ENCODE data around the gene BPIFB6.

BPIFB6 gene

DNA sequence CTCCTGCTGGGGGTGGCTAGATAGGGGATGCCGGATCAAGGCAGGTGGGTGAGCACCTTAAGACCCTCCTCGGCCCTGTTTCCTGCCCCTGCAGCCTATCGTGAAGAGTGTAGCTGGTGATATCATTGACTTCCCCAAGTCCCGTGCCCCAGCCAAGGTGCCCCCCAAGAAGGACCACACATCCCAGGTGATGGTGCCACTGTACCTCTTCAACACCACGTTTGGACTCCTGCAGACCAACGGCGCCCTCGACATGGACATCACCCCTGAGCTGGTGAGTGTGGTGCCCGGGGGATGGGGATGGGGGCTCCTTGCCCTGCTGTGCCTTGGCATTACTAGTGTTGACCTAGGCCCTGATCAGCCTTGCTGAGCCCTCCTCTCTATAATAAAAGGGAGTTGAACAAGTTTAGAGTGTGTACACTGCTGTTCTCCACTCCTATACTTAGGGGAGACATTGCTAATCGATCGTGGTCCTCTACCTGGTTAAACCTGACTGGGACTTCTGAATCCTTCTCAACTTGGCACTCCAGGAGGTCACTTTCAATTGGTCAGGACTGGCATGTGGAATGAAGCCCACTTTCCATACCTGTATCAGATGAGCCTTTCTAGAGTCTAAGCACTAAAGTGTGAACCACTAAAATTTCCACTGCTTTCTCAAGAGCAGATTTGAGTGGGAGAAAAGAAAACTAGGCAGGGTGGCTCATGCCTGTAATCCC lies 33.3 kb downstream of the BPIFB6 start:
- no peak for DNase-seq (ENCODE audit: low spot score)

DNA sequence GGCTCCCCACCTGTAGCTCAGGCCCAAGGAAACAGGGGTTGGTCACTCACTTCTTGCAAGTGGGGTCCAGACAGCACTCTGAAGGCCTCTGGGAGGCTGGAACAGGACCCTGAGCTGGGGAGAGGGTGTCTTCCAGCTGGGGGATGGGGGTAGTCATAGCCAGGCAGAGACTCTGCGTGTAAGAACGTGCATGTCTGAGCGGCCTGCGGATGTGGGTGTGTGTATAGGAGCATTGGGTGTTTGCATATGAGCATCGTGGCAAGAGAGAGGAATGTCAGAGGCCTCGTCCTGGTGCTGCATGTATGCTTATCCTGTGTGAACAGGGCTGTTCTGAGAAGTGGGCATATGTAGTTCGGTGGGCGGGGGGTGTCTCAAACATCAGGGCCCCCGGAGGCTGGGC lies 34.3 kb downstream of the BPIFB6 start:
- DNase-seq (ENCODE audit: low spot score): no peak

DNA sequence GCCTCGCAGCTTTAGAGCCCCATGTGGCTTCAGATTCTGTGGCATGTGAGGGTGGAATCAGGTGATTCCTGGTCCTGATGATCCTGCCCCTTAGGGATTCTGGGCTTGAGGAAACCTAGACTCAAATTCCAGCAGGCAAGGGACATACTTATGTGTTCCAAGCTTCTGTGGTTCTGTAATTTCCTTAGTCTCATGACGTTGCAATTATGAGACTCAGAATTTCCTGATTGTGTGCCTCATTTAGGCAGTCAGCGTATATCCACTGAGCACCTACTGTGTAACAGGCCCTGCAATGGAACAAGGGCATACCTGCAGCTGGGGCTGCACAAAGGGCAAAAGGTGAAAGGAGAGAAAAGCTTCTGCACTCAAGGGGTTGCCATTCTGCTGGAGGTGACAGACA lies 36.4 kb downstream of the BPIFB6 start:
- DNase-seq (ENCODE audit: low spot score): no peak

DNA sequence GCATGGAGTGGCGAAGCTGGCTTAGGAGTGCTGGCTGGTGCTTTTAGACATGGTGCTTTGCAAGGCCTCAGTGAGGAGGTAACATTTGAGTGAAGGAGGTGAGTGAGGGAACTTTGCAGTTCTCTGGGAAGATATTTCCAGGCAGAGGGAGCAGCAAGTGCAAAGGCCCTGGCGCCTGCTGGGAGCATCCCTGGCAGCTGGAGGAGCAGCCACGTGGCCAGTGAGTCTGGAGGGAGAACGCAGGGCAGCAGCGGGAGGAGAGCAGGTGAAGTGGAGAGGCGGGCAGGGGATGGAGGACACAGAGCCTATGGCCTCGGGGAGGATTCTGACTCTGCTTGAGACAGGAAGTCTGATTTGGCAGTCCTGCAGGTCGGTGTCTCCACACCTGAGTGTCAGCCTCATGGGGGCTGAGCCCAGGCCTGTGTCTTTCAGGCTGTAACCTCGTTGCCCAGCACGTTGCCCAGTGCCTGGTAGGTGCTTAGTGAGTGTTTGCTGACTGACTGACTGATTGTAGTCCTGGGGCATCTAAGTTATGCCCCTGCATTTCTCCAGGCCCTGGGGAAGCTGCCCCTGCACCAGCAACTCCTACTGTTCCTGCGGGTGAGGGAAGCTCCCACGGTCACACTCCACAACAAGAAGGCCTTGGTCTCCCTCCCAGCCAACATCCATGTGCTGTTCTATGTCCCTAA lies 36.9 kb downstream of the BPIFB6 start:
- DNase-seq (ENCODE audit: low spot score): no peak

DNA sequence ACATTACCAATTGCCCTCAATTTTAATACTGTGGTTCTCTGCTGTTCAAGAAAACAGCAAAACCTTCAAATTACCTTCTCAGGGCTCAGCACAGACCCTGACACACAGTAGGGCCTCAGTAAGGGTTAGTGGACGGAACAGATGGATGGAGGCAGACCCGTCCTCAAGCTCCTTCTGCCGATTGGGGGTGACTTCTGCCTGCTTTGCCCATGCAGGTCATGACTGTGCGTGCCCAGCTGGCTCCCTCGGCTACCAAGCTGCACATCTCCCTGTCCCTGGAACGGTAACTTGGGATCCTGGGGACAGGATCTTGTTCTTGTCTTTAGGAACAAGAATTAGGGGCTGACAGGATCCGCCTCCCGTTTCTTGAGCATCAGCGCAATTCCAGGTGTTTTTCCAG lies 38.2 kb downstream of the BPIFB6 start:
- DNase-seq (ENCODE audit: low spot score): no peak

DNA sequence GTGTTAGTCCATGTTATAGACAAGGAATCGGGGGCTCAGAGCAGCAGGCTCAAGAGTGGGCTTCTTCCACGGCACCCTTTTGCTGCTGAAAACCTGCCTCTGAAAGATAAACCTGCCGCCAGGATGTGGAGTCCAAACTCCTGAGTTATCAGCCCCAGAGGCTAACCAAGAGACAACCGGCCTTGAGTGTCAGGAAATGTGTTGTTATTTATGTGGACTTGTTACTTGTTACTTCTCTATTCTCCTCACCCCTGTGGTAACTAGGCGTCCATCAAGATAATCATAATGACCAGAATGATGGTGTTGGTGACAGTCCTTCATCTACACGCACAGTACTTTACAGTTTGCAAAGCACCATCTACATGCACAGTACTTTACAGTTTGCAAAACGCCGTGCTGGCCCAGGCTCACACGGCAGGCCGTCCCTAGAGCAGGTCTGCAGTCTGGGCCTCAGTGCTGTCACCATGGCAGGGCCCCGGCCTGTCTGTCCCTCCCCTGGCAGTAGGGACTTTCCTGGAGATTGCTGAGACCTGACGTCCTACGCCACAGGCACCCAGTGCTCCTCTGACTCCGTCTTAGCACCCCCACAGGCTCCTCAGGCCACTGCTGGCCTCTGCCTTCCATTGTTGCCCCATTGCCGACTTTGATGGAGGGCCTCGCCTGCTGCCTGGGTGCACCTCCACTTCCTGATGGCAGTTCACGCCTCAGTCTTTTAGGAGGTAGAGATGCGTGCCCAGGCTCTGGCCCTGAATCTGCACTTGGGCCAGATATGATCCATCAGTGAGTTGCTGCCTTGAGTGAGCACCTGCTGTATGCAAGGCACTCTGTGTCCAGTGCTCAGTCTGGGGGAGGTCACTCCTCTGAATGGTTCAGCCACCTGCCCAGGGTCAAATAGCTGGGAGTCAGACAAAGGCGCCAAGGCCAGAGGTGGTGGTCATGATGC lies 38.9 kb downstream of the BPIFB6 start:
- DNase-seq (ENCODE audit: low spot score): no peak

DNA sequence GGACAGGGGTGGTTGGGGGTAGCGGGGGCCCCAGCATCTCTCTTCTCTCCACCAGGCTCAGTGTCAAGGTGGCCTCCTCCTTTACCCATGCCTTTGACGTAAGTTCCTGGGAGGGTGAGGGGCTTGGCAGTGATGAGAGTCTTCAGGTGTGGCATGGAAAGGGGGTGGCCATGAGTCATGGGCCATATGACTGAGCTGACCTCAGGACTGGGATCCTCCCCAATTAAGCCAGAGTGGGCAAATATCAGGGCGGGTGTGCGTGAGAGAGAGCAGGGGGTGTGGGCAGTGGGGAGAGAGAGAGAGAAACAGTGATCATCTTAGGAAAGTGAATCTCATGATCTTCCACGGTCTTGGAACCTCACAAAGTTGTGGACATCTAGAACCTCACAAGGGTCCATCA lies 39.8 kb downstream of the BPIFB6 start:
- DNase-seq (ENCODE audit: low spot score): peak; percentile 4

DNA sequence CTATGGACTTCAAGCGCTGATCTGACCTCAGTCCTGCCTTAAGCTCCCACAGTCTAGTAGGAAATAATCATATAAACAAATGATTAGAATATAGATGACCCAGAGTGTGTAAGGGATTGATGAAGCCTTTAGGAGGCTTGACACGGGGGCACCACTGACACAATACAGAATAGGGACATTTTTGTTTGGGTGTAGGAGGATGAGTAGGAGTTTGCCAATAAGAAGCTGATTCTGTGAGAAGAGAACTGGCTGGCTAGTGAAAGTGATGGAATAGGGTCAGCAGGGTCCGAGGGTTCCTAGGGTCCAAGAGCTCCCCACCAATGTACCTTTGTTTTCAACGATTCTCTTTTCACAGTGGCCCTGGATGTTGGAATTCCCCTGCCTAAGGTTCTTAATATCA lies 40.9 kb downstream of the BPIFB6 start:
- no peak for DNase-seq (ENCODE audit: low spot score)

DNA sequence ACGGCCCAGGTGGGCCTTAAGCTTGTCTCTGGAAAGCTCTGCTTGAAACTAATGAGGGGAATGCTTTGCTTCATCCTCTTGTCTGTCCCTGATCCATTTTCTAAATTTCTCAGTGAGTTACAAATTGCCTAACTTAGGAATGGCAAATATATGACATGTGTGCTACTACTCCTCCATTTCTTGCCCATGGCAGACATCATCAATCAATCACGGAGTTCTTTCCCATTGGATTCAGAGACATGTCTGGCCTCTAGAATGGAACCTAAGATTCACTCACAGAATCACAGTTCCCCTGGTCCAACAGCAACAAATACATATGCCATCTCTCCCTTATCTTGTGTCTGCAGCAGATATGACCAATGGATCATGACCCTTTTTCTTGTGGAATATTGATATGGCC lies 41.4 kb downstream of the BPIFB6 start:
- DNase-seq (ENCODE audit: low spot score): no peak

DNA sequence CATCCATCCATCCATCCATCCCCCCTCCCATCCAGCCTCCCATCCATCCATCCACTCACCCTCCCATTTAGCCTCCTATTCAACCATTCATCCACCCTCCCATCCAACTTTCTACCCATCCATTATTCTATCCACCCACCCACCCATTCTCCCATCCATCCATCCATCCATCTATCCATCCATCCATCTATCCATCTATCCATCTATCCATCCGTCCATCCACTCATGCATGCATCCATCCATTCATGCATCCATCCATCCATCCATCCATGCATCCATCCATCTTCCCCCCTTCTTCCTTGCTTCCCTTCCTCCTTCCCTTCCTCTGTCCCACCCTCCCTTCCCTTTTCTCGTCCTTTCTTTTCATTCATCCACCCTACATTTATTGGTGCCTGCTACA lies 43.2 kb downstream of the BPIFB6 start:
- DNase-seq (ENCODE audit: low spot score): no peak

DNA sequence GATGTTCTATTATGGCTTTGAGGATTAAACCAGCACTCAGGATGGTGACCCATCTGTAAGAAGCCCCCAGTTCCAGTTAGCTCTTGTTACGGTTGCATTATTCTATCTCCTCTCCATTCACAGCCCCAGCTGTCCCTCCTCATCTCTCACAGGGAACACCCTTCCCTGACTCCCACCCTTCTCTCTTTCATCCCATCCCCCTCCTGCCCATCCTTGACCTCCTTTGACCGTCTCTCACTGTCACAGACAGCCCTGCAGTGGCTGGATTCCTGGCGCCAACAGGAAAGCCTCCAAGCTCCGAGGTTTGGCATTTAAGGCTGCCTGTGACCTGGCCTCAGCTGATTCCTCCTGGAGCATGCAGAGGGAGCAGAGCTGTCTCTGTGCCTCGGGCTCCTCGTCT lies 43.8 kb downstream of the BPIFB6 start:
- no peak for DNase-seq (ENCODE audit: low spot score)

DNA sequence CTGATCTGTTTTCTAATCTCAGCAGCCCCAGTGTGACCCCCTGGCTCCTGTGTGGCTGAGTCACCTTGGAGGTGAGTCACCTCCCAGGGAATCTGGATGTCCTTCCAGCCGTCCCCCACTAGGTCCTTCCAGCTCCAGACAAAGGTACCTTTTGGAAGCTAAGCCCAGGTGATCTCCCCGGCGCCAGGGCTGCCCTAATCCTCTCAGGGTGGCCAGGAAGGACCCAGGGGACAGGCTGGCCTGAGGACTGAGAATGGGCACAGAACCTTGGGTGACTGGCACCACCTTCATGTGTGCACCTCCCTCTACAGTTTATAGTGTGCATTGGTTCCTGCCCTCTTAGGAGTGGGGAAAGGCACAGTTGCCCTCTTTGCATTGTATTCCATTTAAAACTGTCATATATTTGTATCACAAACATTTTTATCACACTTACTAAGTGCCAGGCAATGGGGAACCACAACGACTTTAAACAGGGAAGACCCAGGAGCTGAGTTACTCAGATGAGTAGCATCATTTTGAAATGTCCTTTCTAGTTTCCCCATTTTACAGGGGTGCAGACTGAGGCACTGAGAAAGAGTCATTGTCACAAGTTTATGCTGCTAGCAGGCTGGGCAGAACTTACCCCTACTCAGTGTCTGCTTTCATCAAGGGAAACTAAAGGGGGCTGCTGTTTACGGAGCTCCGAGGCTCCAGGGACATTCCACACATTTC lies 45.4 kb downstream of the BPIFB6 start:
- no peak for DNase-seq (ENCODE audit: low spot score)

DNA sequence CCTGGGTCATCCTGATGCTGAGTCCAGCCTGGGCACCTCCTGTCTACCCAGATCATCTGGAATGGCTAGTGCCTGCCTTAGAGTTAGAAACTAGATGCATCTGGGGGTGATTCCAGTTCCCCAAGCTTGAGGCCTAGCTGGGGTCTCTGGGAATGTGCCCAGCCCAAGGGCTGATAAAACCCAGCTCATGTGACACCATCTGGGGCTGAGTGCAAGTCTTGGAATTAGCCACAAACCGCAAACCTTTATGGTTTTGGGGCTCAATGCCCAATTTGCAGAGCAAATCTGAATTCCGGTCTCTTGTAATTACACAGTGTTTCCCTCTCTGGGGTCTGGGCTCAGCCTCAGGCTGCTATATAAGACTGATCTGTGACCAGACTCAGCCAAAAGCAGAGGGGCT lies 47.8 kb downstream of the BPIFB6 start, which contains the start of gene BPIFB4:
BPIFB4 (plus strand) TSS at position 385 of the 400 bp plus-strand sequence. CDS start 1,884 bp downstream, outside the sequence.
- no peak for DNase-seq (ENCODE audit: low spot score)

DNA sequence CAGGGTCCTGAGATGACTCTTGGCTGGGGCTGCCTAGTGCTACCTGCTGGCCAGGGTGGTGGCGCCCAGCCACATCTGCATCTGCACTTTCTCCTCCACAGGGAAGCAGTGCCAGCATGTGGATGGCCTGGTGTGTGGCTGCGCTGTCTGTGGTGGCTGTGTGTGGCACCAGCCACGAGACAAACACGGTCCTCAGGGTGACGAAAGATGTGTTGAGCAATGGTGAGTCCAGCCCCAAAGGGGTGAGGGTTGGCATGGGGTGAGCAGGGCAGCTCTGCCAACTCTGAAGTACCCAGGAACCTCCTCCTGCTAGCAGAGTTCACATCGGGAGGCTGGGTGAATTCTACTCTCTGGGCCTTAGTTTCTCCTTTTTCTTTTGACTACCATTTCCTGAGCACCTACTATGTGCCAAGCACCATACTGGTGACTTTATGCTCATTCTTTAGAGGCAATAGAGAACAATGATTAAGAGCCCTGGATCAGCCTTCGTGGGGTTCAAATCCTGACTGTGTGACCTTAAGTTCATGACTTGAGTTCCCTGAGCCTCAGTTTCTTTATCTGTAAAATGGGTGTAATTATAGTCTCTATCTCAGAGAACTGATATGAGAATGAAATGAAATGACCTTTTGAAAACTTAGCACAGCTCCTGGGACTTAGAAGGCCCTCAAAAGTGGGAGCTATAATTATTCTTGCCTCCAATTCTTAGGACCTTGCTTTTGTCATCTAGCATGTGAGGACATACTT lies 50.1 kb downstream of the BPIFB6 start:
- no peak for DNase-seq (ENCODE audit: low spot score)

DNA sequence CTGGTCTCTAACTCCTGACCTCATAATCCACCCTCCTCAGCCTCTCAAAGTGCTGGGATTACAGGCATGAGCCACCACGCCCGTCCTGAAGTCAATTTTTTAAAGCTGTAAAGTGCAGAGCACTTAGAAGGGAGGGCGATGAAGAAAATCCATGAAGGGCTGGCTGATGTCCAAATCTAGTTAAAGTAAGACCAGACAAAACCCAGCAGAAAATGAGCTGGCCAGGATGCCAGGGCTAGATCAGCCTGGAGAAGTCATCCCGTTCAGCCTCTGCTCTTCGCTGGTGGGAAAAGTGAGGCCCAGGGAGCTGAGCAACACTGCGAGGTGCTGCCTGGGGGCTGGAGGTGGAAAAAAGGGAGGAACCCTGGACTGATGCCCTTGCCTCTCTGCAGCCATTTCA lies 51.1 kb downstream of the BPIFB6 start:
- DNase-seq (ENCODE audit: low spot score): no peak

DNA sequence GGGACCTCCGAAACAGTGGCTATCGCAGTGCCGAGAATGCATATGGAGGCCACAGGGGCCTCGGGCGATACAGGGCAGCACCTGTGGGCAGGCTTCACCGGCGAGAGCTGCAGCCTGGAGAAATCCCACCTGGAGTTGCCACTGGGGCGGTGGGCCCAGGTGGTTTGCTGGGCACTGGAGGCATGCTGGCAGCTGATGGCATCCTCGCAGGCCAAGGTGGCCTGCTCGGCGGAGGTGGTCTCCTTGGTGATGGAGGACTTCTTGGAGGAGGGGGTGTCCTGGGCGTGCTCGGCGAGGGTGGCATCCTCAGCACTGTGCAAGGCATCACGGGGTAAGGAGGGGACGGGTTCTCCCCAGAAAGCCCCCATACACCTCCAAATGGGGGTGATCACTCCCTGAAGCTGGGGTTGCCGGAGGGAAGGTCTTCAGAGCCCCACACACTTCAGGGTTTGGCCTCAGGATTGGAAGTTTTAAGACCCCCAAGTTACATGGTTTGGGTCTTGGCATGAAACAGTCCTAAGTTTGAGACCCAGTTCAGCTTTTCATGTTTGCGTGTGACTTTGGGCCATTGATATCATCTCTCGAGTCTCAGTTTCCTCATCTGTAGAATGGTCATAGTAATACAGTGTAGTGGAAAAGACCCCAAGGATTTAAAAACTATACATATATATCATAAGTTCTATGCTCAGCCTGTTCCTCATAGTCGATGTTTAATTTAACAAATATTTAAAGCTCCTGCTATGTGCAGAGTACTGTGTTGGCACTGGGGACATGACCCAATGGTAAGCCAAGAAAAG lies 52.3 kb downstream of the BPIFB6 start:
- no peak for DNase-seq (ENCODE audit: low spot score)

DNA sequence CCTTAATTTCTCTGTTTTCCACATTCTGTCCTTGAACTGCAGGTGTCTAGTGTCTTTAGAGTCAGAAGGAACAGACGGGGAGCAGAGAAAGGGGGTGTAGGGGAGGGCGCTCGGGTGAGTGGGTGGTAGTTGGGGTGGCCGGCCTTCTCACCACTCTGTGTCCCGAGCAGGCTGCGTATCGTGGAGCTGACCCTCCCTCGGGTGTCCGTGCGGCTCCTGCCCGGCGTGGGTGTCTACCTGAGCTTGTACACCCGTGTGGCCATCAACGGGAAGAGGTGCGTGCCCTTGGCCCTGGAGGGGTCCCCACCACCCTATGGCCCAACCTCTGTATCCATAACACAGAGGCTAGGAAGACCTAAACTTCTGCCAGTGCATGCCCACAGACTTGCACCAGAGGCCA lies 53.3 kb downstream of the BPIFB6 start:
- no peak for DNase-seq (ENCODE audit: low spot score)

DNA sequence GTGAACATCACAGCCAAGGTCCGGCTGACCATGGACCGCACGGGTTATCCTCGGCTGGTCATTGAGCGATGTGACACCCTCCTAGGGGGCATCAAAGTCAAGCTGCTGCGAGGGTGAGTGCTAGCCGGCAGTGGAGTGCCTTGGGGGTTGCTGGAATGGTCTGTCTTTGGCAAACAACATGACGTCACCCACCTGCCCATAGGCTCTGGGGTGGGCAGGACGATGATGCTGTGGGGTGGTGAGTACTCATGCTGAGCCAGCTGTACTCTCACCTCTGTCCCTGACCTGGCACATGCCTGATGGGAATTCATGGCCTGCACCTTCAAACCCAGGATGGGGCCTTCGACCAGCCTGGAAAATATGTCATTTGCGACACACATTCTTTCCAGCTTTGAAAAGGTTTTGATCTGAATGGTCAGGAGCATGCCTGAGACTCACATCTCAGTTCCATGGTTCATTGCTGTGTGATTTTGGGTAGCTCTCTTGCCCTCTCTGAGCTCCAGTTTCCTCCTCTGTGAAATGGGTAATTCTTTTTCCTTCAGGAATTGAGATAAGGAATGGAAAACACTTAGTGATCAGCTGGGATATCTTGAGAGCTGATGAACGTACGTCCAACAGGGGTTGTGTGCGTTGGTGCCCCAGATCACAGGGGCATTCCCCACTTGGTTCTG lies 54.7 kb downstream of the BPIFB6 start:
- DNase-seq (ENCODE audit: low spot score): no peak

DNA sequence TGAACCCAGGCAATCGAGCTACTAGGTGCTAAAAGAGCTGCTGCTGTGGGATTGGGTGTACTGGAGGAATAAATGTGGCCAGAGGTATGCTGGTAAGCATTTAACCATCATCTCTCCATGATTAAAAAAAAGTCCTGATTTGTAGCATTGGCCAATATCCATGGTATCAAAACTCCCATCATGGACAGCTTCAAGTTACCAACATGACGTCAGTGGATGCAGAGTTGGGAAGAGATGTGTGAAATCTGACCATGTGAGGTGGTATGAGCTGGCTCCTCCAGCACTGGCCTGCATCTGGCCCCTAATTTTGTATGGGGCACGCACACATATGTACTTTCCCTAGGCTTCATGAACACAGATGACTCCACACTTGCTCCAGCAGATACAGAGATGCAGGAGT lies 59.7 kb downstream of the BPIFB6 start:
- DNase-seq (ENCODE audit: low spot score): no peak

DNA sequence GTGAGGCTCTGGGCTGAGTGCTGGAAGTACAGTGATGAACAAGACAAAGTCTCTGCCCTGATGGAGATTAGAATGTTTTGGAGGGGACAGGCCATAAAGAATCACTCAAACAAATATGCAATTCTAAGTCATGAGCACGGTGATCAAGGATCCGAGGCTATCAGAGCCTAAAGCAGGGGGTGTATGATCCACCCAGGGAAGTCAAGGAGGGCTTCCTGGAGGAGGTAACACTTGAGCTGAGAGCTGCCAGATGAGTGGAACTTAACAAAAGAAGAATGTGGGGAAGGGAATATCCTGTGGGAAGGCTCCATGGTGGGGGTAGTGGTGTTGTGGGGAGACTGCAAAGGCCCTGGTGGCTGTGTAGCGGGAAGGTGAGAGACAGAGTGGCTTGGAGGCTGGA lies 60.2 kb downstream of the BPIFB6 start:
- DNase-seq (ENCODE audit: low spot score): no peak

Data from LoVo (cell line).